Ovary (tissue), 9 donors: Measurements from ENCODE around the gene GRIA4. TPM values are rescaled to one million over a fixed set of nuclear protein-coding genes. Genes with fewer than 3 reads are reported as not detected.

Experiments
- DNase-seq, 5 donors: peaks; one replicate each; pipeline ENCODE4 v3.0.0-alpha.2; 2019 to 2020
- H3K27ac ChIP-seq, 2 donors: fragments of 200-600 bp; one replicate each; pipeline versions ENCODE4 v1.5.1 to v1.8.0; 2019 to 2022
- H3K27me3 ChIP-seq: fragments of 200-600 bp; one replicate; pipeline ENCODE4 v1.8.0; 2022
- H3K36me3 ChIP-seq: fragments of 200-600 bp; sonication (generic); one replicate; pipeline ENCODE4 v1.5.1; 2019
- H3K4me1 ChIP-seq: one replicate; pipeline ENCODE4 v1.8.1; 2013; ENCODE audit warnings: mild to moderate bottlenecking, moderate library complexity; ENCODE audit not compliant: insufficient read depth
- H3K4me3 ChIP-seq: fragments of 200-600 bp; sonication (generic); one replicate; pipeline ENCODE4 v1.5.1; 2017
- H3K9me3 ChIP-seq, 2 donors: fragments of 200-600 bp in 1 of 2; sonication (generic) in 1 of 2; one replicate each; pipeline versions ENCODE4 v1.5.1 to v1.8.1; 2013 to 2019; ENCODE audit warnings: mild to moderate bottlenecking in 1 of 2, moderate library complexity in 1 of 2
- EP300 ChIP-seq: sonication (generic); formaldehyde crosslinking; IDR thresholded peaks from one replicate; pipeline ENCODE4 v1.6.1; 2017; ENCODE audit warnings: antibody characterized with exemption
- POLR2A ChIP-seq: fragments of 450-650 bp; IDR thresholded peaks from one replicate; pipeline ENCODE4 v1.6.1; 2017; ENCODE audit warnings: antibody characterized with exemption, mild to moderate bottlenecking, moderate library complexity
- WGBS, 3 donors: extraction: QIAGEN DNeasy Blood & Tissue Kit in 1 of 3; methylation state at CpG; one replicate each; pipeline versions ENCODE4 v1.1.5 to v1.1.7; 2013 to 2017; 5-methylcytosine and 5-hydroxymethylcytosine counted together
- intact Hi-C, 4 donors: fragments of 100-400 bp; cut with DNase I; formaldehyde crosslinking; loops; one replicate each; pipeline versions ENCODE4 v1.11.0 to v1.15.1; 2022 to 2023
- polyA plus RNA-seq, 2 donors: library from polyadenylated mRNA; stranded (reverse); fragments of 200-250 nt in 1 of 2; fragments of 350-450 nt in 1 of 2; fragmentation: Illumina TruSeq in 1 of 2; extraction: RNeasy Lipid Tissue Mini Kit (QIAGEN cat#74804) in 1 of 2; gene quantifications; one replicate each; pipeline ENCODE4 v1.2.3, GENCODE V29; 2013 to 2014
- total RNA-seq, 7 donors: library from RNA; depleted of rRNA in 2 of 7; stranded (reverse); fragments of >200 nt in 2 of 7; fragmentation: NEBNext Ultra II Directional in 3 of 7; extraction: Animal tissue kit (Norgen Biotek cat#: 25700) in 3 of 7; gene quantifications; one replicate each; pipeline versions ENCODE4 v1.1.0 to v1.2.4, GENCODE V29; 2016 to 2023
- TF ChIP-seq, protein P1 (sequence below), 3 donors: fragments of 450-650 bp in 2 of 3; fragments of 200-600 bp in 1 of 3; IDR thresholded peaks; one replicate each; pipeline versions ENCODE4 v1.5.1 to v1.8.0; 2016 to 2022; ENCODE audit warnings: antibody characterized with exemption in 3 of 3, mild to moderate bottlenecking in 1 of 3
- donor health status: DM: no; HTN: no; CAD: no; lungs with moderate emphysema.
- donor health status: DM: no; HTN: no; CAD: no.
- donor health status: Bipolar disorder and iron deficiency.
- donor health status: DM: yes; HTN: yes; CAD: no.
- donor health status: DM: no; HTN: no; CAD: no.
- donor health status: DM: yes; HTN: yes; CAD: no.

Gene GRIA4
- total and polyA plus RNA-seq, 9 donors: 0.07 to 1.1 (median 0.26) TPM; not detected in 3

DNA sequence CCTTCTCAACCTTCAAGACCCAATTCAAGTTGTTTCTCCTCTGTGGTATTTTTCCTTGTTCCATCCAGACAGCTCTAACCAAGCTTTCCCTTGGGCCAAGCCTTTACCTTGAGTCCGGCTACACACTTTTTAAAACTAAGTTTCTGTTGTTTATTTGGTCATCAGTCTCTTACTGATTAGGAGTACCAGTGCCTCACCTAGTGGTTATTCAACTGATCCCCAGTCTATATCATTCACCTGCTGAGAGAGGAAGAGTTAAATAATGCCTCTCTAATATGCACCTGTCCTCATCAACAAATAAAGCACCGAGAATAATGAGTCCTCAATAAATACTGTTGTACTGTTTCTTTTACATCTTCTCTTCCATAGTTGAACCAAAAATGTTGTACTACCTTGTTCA lies 251.4 kb downstream of the GRIA4 start:
- no peak for DNase-seq
- no peaks in the 10 kb centered on the region for H3K27me3 ChIP-seq
- 59 to 67% (median 64%) methylated on average over 2 of the region's 2 CpGs for WGBS, 3 donors
- intact Hi-C loops: no loop called here
- no peaks in the 10 kb centered on the region for H3K9me3 ChIP-seq
- no peaks in the 10 kb centered on the region for H3K4me1 ChIP-seq
- TF ChIP-seq POLR2A (no peak), EP300 (no peak)
- TF ChIP-seq, protein P1, sequence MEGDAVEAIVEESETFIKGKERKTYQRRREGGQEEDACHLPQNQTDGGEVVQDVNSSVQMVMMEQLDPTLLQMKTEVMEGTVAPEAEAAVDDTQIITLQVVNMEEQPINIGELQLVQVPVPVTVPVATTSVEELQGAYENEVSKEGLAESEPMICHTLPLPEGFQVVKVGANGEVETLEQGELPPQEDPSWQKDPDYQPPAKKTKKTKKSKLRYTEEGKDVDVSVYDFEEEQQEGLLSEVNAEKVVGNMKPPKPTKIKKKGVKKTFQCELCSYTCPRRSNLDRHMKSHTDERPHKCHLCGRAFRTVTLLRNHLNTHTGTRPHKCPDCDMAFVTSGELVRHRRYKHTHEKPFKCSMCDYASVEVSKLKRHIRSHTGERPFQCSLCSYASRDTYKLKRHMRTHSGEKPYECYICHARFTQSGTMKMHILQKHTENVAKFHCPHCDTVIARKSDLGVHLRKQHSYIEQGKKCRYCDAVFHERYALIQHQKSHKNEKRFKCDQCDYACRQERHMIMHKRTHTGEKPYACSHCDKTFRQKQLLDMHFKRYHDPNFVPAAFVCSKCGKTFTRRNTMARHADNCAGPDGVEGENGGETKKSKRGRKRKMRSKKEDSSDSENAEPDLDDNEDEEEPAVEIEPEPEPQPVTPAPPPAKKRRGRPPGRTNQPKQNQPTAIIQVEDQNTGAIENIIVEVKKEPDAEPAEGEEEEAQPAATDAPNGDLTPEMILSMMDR (IDR thresholded peaks at IDR 0.05): no peak
- H3K4me3 ChIP-seq: no peak overlapping the region
- no peaks in the 10 kb centered on the region for H3K36me3 ChIP-seq
- no peak overlapping the region for H3K27ac ChIP-seq

DNA sequence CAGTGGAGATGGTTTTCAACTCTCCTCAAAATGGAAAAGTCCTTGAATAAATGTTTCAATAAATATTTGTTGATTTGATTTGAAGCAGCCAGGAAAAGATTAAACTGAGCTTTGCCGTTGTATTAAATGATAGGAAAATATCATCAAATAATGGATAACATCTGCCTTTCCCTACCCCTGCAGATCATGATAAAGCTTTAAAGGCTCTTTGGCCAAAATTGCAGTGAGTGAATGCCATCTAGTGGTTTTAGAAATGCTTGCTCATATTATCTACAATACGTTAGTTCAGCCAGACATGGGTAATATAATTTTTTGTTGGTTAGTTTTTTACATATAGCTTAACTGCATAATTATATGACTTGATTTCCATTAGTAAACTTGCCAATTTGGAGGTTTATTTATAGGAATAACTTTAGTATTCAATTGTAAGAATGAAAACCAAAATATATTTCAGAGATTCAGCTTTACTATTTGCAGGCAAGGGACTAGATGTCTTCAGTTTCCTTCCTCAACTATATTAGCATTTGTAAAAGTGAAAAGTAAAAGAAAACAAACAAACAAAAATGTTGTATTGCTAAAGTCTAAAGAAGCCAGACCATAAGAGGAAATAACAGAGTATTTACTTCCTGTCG lies 253.0 kb downstream of the GRIA4 start:
- no peak overlapping the region for H3K4me3 ChIP-seq
- H3K27me3 ChIP-seq: no peaks in the 10 kb centered on the region
- H3K27ac ChIP-seq: no peak overlapping the region
- H3K9me3 ChIP-seq: no peaks in the 10 kb centered on the region
- intact Hi-C loops: no loop called here
- TF ChIP-seq, protein P1 (IDR thresholded peaks at IDR 0.05): peak in 2 of 3 donors; percentile 35 to 41
- TF ChIP-seq POLR2A: no peak
- TF ChIP-seq EP300: no peak
- H3K4me1 ChIP-seq: no peaks in the 10 kb centered on the region
- 18 to 22% (median 21%) methylated on average over 3 of the region's 3 CpGs for WGBS, 3 donors
- DNase-seq: no peak
- H3K36me3 ChIP-seq: no peaks in the 10 kb centered on the region

DNA sequence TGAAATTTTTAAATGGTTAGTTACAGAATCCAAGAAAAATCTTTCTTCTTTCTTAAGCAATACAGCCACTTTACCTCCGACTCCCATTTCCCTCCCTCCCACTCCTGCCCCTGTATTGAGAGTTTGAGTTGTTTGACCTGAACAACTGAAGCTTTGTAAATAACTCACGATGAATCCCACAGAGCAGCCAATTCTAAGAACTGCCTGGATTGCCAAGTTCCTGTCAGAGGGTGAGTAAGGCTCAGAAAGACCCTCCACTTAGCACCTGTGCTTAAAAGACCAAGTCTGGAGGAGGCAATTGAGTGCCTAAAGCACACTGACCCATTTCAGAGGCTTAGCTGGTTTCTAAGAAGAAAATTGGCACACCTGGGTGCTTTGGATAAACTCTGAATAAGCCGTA lies 253.7 kb downstream of the GRIA4 start:
- H3K36me3 ChIP-seq: no peaks in the 10 kb centered on the region
- no peaks in the 10 kb centered on the region for H3K9me3 ChIP-seq
- H3K4me1 ChIP-seq: no peaks in the 10 kb centered on the region
- DNase-seq: no peak
- no peak overlapping the region for H3K4me3 ChIP-seq
- TF ChIP-seq POLR2A (no peak), EP300 (no peak)
- TF ChIP-seq, protein P1 (IDR thresholded peaks at IDR 0.05): no peak
- intact Hi-C loops: no loop called here
- H3K27ac ChIP-seq: no peak overlapping the region
- 22 to 25% (median 25%) methylated on average over 3 of the region's 3 CpGs for WGBS, 3 donors
- H3K27me3 ChIP-seq: no peaks in the 10 kb centered on the region

DNA sequence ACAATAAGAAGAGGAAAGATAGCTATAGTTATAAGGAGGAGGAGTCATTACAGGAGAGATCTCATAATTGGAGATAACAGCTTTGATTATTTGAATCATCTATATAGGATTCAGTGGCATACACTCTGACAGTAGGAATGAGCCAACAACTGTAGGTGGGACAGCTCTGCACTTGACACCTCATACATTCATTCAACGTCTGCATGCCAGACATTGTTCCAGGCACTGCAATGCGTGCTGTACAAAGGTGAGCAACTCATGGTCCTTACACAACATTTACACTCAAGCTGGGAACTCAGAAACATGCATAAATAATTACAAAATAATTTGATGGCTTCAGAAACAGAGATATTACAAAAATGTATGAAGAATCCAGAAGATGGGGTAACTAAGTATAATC lies 257.9 kb downstream of the GRIA4 start:
- H3K9me3 ChIP-seq: no peaks in the 10 kb centered on the region
- H3K27me3 ChIP-seq: no peaks in the 10 kb centered on the region
- 60 to 76% (median 60%) methylated on average over 2 of the region's 2 CpGs for WGBS, 3 donors
- TF ChIP-seq, protein P1 (IDR thresholded peaks at IDR 0.05): no peak
- no peak for TF ChIP-seq EP300
- intact Hi-C loops: no loop called here
- no peak for DNase-seq
- H3K4me1 ChIP-seq: no peaks in the 10 kb centered on the region
- H3K36me3 ChIP-seq: no peaks in the 10 kb centered on the region
- no peak overlapping the region for H3K27ac ChIP-seq
- H3K4me3 ChIP-seq: no peak overlapping the region
